Naive B cell (primary cell): ENCODE results near the gene NAT8L. TPM values are rescaled to one million over a fixed set of nuclear protein-coding genes. Genes with fewer than 3 reads are reported as not detected.

Experiments used
- ATAC-seq, 2 donors: fragments of 150-1000 bp; cut with Tn5 transposase; 2 replicates each; pipeline ENCODE4 v1.10.0; 2021; ENCODE audit warnings: low read depth in 2 of 2, mild to moderate bottlenecking in 2 of 2, moderate library complexity in 2 of 2
- DNase-seq: peaks from one replicate; pipeline ENCODE4 v3.0.0; 2022
- H3K27ac Mint-ChIP-seq, 6 donors: one replicate each; pipeline ENCODE4 v1.8.0; 2020 to 2022; ENCODE audit warnings: mild to moderate bottlenecking in 6 of 6, mixed read lengths in 6 of 6, moderate library complexity in 5 of 6, inconsistent platforms in 2 of 6
- H3K27me3 Mint-ChIP-seq, 3 donors: one replicate each; pipeline ENCODE4 v1.8.0; 2021 to 2022; ENCODE audit warnings: mixed read lengths in 3 of 3, mild to moderate bottlenecking in 1 of 3
- H3K36me3 Mint-ChIP-seq, 2 donors: one replicate each; pipeline ENCODE4 v1.8.0; 2020 to 2022; ENCODE audit warnings: mixed read lengths in 2 of 2, inconsistent platforms in 1 of 2, mild to moderate bottlenecking in 1 of 2
- H3K4me1 Mint-ChIP-seq, 3 donors: one replicate each; pipeline ENCODE4 v1.8.0; 2020 to 2022; ENCODE audit warnings: mixed read lengths in 3 of 3, inconsistent platforms in 1 of 3, mild to moderate bottlenecking in 1 of 3, moderate library complexity in 1 of 3
- H3K4me3 Mint-ChIP-seq, 8 donors: one replicate each; pipeline ENCODE4 v1.8.0; 2020 to 2022; ENCODE audit warnings: mild to moderate bottlenecking in 8 of 8, mixed read lengths in 8 of 8, moderate library complexity in 8 of 8, inconsistent platforms in 2 of 8
- H3K9me3 Mint-ChIP-seq, 7 donors: one replicate each; pipeline ENCODE4 v1.8.0; 2020 to 2022; ENCODE audit warnings: mixed read lengths in 7 of 7, mild to moderate bottlenecking in 5 of 7, inconsistent platforms in 2 of 7, moderate library complexity in 1 of 7
- polyA plus RNA-seq, 6 donors: library from polyadenylated mRNA; unstranded; fragments of 300-500 nt; fragmentation: Illumina TruSeq; gene quantifications; one replicate each; pipeline ENCODE4 v1.2.3, GENCODE V29; 2021; ENCODE audit warnings: low read depth in 6 of 6

The NAT8L gene
- polyA plus RNA-seq, 6 donors from 2014 or later = not detected

GRCh38 chr4:2048831-2049230 is 10.3 kb upstream of the NAT8L start:
- H3K27me3 Mint-ChIP-seq = peaks cover 25 to 70% (median 53%) of the 10 kb centered on the region in 3 donors
- ATAC-seq = no peak
- H3K36me3 Mint-ChIP-seq = no peaks in the 10 kb centered on the region
- H3K4me1 Mint-ChIP-seq = peaks cover 2 to 5% (median 5%) of the 10 kb centered on the region in 3 donors
- H3K27ac Mint-ChIP-seq = no peak overlapping the region
- no peak for DNase-seq
- no peaks in the 10 kb centered on the region for H3K9me3 Mint-ChIP-seq
- no peak overlapping the region for H3K4me3 Mint-ChIP-seq

- Mint-ChIP-seq H3K4me3 (no peak overlapping the region), H3K36me3 (no peaks in the 10 kb centered on the region)
Observed at GRCh38 chr4:2049381-2049780, 9.7 kb upstream of the NAT8L start.

GRCh38 chr4:2049811-2050210 is 9.3 kb upstream of the NAT8L start:
- H3K27me3 Mint-ChIP-seq = peaks cover 29 to 69% (median 59%) of the 10 kb centered on the region in 3 donors
- ATAC-seq = no peak
- no peak overlapping the region for H3K4me3 Mint-ChIP-seq
- H3K9me3 Mint-ChIP-seq = no peaks in the 10 kb centered on the region
- H3K4me1 Mint-ChIP-seq = peaks cover 2 to 5% (median 5%) of the 10 kb centered on the region in 3 donors
- DNase-seq = no peak
- no peaks in the 10 kb centered on the region for H3K36me3 Mint-ChIP-seq
- no peak overlapping the region for H3K27ac Mint-ChIP-seq

More at GRCh38 chr4:2049381-2049780, 9.7 kb upstream of the NAT8L start:
- Mint-ChIP-seq H3K27ac (no peak overlapping the region), H3K27me3 (peaks cover 29 to 72% (median 58%) of the 10 kb centered on the region in 3 donors), H3K4me1 (peaks cover 2 to 5% (median 5%) of the 10 kb centered on the region in 3 donors), H3K9me3 (no peaks in the 10 kb centered on the region)
- ATAC-seq (no peak), DNase-seq (no peak)

- H3K36me3 Mint-ChIP-seq = no peaks in the 10 kb centered on the region
- peaks cover 35 to 69% (median 55%) of the 10 kb centered on the region in 3 donors for H3K27me3 Mint-ChIP-seq
- ATAC-seq (no peak), DNase-seq (no peak)
- H3K4me1 Mint-ChIP-seq = peaks cover 0 to 2% (median 0%) of the 10 kb centered on the region in 3 donors
- H3K9me3 Mint-ChIP-seq = no peaks in the 10 kb centered on the region
- H3K27ac Mint-ChIP-seq = no peak overlapping the region
- H3K4me3 Mint-ChIP-seq = no peak overlapping the region
Observed at GRCh38 chr4:2051086-2051485, 8.0 kb upstream of the NAT8L start.

GRCh38 chr4:2054217-2054616 is 4.9 kb upstream of the NAT8L start:
- Mint-ChIP-seq H3K4me3 (peak overlapping the region in 1 of 8 donors; percentile 7), H3K27me3 (peaks cover 46 to 68% (median 51%) of the 10 kb centered on the region in 3 donors), H3K9me3 (no peaks in the 10 kb centered on the region), H3K27ac (no peak overlapping the region), H3K36me3 (no peaks in the 10 kb centered on the region), H3K4me1 (peaks cover 0 to 8% (median 0%) of the 10 kb centered on the region in 3 donors)
- ATAC-seq = no peak
- no peak for DNase-seq

GRCh38 chr4:2057382-2058065 is 1.6 kb upstream of the NAT8L start:
- peaks cover 0 to 8% (median 0%) of the 10 kb centered on the region in 3 donors for H3K4me1 Mint-ChIP-seq
- H3K4me3 Mint-ChIP-seq = peak overlapping the region in 7 of 8 donors; percentile 41 to 91 (median 77)
- ATAC-seq = no peak
- no peaks in the 10 kb centered on the region for H3K9me3 Mint-ChIP-seq
- no peaks in the 10 kb centered on the region for H3K36me3 Mint-ChIP-seq
- peaks cover 28 to 58% (median 36%) of the 10 kb centered on the region in 3 donors for H3K27me3 Mint-ChIP-seq
- no peak for DNase-seq
- H3K27ac Mint-ChIP-seq = no peak overlapping the region

- DNase-seq = no peak
- Mint-ChIP-seq H3K9me3 (no peaks in the 10 kb centered on the region), H3K4me3 (peak overlapping the region in 1 of 8 donors; percentile 67), H3K36me3 (no peaks in the 10 kb centered on the region), H3K4me1 (peaks cover 0 to 8% (median 0%) of the 10 kb centered on the region in 3 donors), H3K27me3 (peaks cover 26 to 52% (median 32%) of the 10 kb centered on the region in 3 donors), H3K27ac (no peak overlapping the region)
- peak; percentile 28 to 29 for ATAC-seq
Observed at GRCh38 chr4:2058264-2059045, 672 bp upstream of the NAT8L start.

GRCh38 chr4:2059726-2060602 is 837 bp downstream of the NAT8L start:
- DNase-seq = no peak
- ATAC-seq = peak in 1 of 2 donors; percentile 19

GRCh38 chr4:2060611-2061185 is 1.6 kb downstream of the NAT8L start:
- ATAC-seq (no peak), DNase-seq (no peak)
- Mint-ChIP-seq H3K36me3 (no peaks in the 10 kb centered on the region), H3K27ac (no peak overlapping the region), H3K4me1 (peaks cover 0 to 8% (median 0%) of the 10 kb centered on the region in 3 donors), H3K27me3 (peaks cover 19 to 40% (median 20%) of the 10 kb centered on the region in 3 donors), H3K9me3 (no peaks in the 10 kb centered on the region), H3K4me3 (peak overlapping the region in 3 of 8 donors; percentile 12 to 30 (median 19))

More at GRCh38 chr4:2059726-2060602, 837 bp downstream of the NAT8L start:
- Mint-ChIP-seq H3K27me3 (peaks cover 22 to 47% (median 24%) of the 10 kb centered on the region in 3 donors), H3K9me3 (no peaks in the 10 kb centered on the region), H3K4me3 (peak overlapping the region in 2 of 8 donors; percentile 67 to 74), H3K4me1 (peaks cover 0 to 8% (median 0%) of the 10 kb centered on the region in 3 donors), H3K36me3 (no peaks in the 10 kb centered on the region), H3K27ac (no peak overlapping the region)

GRCh38 chr4:2061186-2062131 is 2.3 kb downstream of the NAT8L start:
- DNase-seq = no peak
- Mint-ChIP-seq H3K9me3 (no peaks in the 10 kb centered on the region), H3K36me3 (no peaks in the 10 kb centered on the region), H3K4me1 (peaks cover 0 to 8% (median 0%) of the 10 kb centered on the region in 3 donors), H3K4me3 (peak overlapping the region in 3 of 8 donors; percentile 29 to 78 (median 42)), H3K27ac (no peak overlapping the region), H3K27me3 (peaks cover 13 to 34% (median 15%) of the 10 kb centered on the region in 3 donors)
- no peak for ATAC-seq

GRCh38 chr4:2062168-2062807 is 3.2 kb downstream of the NAT8L start:
- peak overlapping the region in 2 of 8 donors; percentile 29 to 72 for H3K4me3 Mint-ChIP-seq
- H3K4me1 Mint-ChIP-seq = peaks cover 0 to 7% (median 0%) of the 10 kb centered on the region in 3 donors
- no peak overlapping the region for H3K27ac Mint-ChIP-seq
- ATAC-seq (no peak), DNase-seq (no peak)
- no peaks in the 10 kb centered on the region for H3K9me3 Mint-ChIP-seq
- no peaks in the 10 kb centered on the region for H3K36me3 Mint-ChIP-seq
- H3K27me3 Mint-ChIP-seq = peaks cover 6 to 26% (median 15%) of the 10 kb centered on the region in 3 donors
